Psoas muscle (tissue), 8 donors: ENCODE data around the gene RNASE11. TPM values are rescaled to one million over a fixed set of nuclear protein-coding genes. Genes with fewer than 3 reads are reported as not detected.
"Not testable (repeated sequence)": the region's sequence is repeated elsewhere in the genome, so short reads cannot be mapped to it uniquely, and the experiment has no call there.

Source experiments
- ATAC-seq, 4 donors: fragments of 200-7000 bp; cut with Tn5 transposase; one replicate each; pipeline ENCODE4 v1.9.1; 2020; ENCODE audit warnings: moderate library complexity in 3 of 4, mild to moderate bottlenecking in 2 of 4
- DNase-seq, 2 donors: peaks; one replicate each; pipeline ENCODE4 v3.0.0-alpha.2; 2020
- H3K27ac ChIP-seq: fragments of 200-600 bp; one replicate; pipeline ENCODE4 v1.8.0; 2022
- H3K27me3 ChIP-seq, 3 donors: fragments of 200-600 bp in 1 of 3; one replicate each; pipeline versions ENCODE4 v1.6.1 to v1.8.0; 2013 to 2022; ENCODE audit warnings: low read length in 2 of 3, mild to moderate bottlenecking in 2 of 3, moderate library complexity in 1 of 3; ENCODE audit not compliant: insufficient read depth in 3 of 3
- H3K36me3 ChIP-seq, 2 donors: fragments of 200-600 bp in 1 of 2; one replicate each; pipeline versions ENCODE4 v1.6.1 to v1.8.0; 2013 to 2022; ENCODE audit warnings: low read depth in 1 of 2, mild to moderate bottlenecking in 1 of 2, moderate library complexity in 1 of 2; ENCODE audit not compliant: insufficient read depth in 1 of 2
- H3K4me1 ChIP-seq: fragments of 200-600 bp; one replicate; pipeline ENCODE4 v1.8.0; 2022
- H3K4me3 ChIP-seq: fragments of 200-600 bp; one replicate; pipeline ENCODE4 v1.8.0; 2022; ENCODE audit warnings: mild to moderate bottlenecking
- H3K9me3 ChIP-seq: fragments of 200-600 bp; one replicate; pipeline ENCODE4 v1.8.0; 2022
- CTCF ChIP-seq: fragments of 200-600 bp; IDR thresholded peaks from one replicate; pipeline ENCODE4 v1.8.0; 2022; ENCODE audit warnings: antibody characterized with exemption
- WGBS, 3 donors: extraction: QIAGEN DNeasy Blood & Tissue Kit; methylation state at CpG; one replicate each; pipeline versions ENCODE4 v1.1.6 to v1.1.7; 2013; 5-methylcytosine and 5-hydroxymethylcytosine counted together
- intact Hi-C, 2 donors: fragments of 100-400 bp; cut with DNase I; formaldehyde crosslinking; loops; one replicate each; pipeline versions ENCODE4 v1.11.0 to v1.14.2; 2022
- polyA plus RNA-seq, 3 donors: library from polyadenylated mRNA; stranded (reverse); fragments of 200-250 nt; gene quantifications; one replicate each; pipeline ENCODE4 v1.2.3, GENCODE V29; 2013
- total RNA-seq, 4 donors: library from RNA; stranded (reverse); fragmentation: NEBNext Ultra II Directional in 2 of 4; extraction: Animal tissue kit (Norgen Biotek cat#: 25700) in 2 of 4; gene quantifications; one replicate each; pipeline versions ENCODE4 v1.2.1 to v1.2.4, GENCODE V29; 2021 to 2023
- donor health status: healthy with polysubstance abuse.
- donor health status: DM: no; HTN: no; CAD: no; lungs with moderate emphysema.
- donor health status: Bipolar disorder and iron deficiency.
- donor health status: healthy.
- donor health status: DM: yes; HTN: yes; CAD: no.
- donor health status: DM: no; HTN: no; CAD: no.
- donor health status: DM: no; HTN: no; CAD: no.
- donor health status: DM: yes; HTN: yes; CAD: no.

Gene RNASE11
- total and polyA plus RNA-seq, 7 donors: not detected

- Histone ChIP-seq H3K4me3 (no peak overlapping the region), H3K27ac (no peak overlapping the region), H3K36me3 (no peaks in the 10 kb centered on the region), H3K4me1 (peaks cover 17% of the 10 kb centered on the region), H3K9me3 (no peaks in the 10 kb centered on the region), H3K27me3 (peaks cover 0 to 25% (median 11%) of the 10 kb centered on the region in 3 donors)
- DNase-seq (no peak), ATAC-seq (no peak)
- TF ChIP-seq CTCF: no peak
- intact Hi-C loops: no loop called here
- WGBS, 3 donors: 75 to 86% (median 80%) methylated on average over 2 of the region's 2 CpGs
Observed at GRCh38 chr14:20620798-20621478, 33.1 kb upstream of the RNASE11 start.

GRCh38 chr14:20619688-20620087, 31.9 kb upstream of the RNASE11 start:
- intact Hi-C loops: loop anchor here in 1 of 2 donors (10.0 kb wide), 1 partner anchor 355 kb away; no protein-coding TSS in a partner anchor
- not testable (repeated sequence) for ATAC-seq, DNase-seq, H3K27ac ChIP-seq, H3K4me3 ChIP-seq, H3K36me3 ChIP-seq, H3K9me3 ChIP-seq
- 86 to 88% (median 88%) methylated on average over 6 of the region's 6 CpGs for WGBS, 3 donors
- peaks cover 13% of the 10 kb centered on the region for H3K4me1 ChIP-seq
- H3K27me3 ChIP-seq: peaks cover 0 to 24% (median 10%) of the 10 kb centered on the region in 3 donors

GRCh38 chr14:20618271-20618749, 30.5 kb upstream of the RNASE11 start:
- DNase-seq: no peak
- Histone ChIP-seq H3K36me3 (no peaks in the 10 kb centered on the region), H3K9me3 (no peaks in the 10 kb centered on the region), H3K27ac (no peak overlapping the region), H3K4me1 (peaks cover 4% of the 10 kb centered on the region), H3K4me3 (no peak overlapping the region), H3K27me3 (peaks cover 0 to 15% (median 7%) of the 10 kb centered on the region in 3 donors)
- 56 to 68% (median 66%) methylated on average over 4 of the region's 4 CpGs for WGBS, 3 donors
- no peak for ATAC-seq
- intact Hi-C loops: loop anchor here in 1 of 2 donors (10.0 kb wide), 1 partner anchor 356 kb away; no protein-coding TSS in a partner anchor
- no peak for TF ChIP-seq CTCF

- ATAC-seq (no peak), DNase-seq (no peak)
- H3K4me1 ChIP-seq: peaks cover 6% of the 10 kb centered on the region
- 77 to 82% (median 80%) methylated on average over 12 of the region's 12 CpGs for WGBS, 3 donors
- no peaks in the 10 kb centered on the region for H3K9me3 ChIP-seq
- no peak overlapping the region for H3K27ac ChIP-seq
- H3K4me3 ChIP-seq: no peak overlapping the region
- TF ChIP-seq CTCF: no peak
- intact Hi-C loops: loop anchor here in 1 of 2 donors (10.0 kb wide), 1 partner anchor 357 kb away; no protein-coding TSS in a partner anchor
- peaks cover 0 to 8% (median 0%) of the 10 kb centered on the region in 3 donors for H3K27me3 ChIP-seq
- H3K36me3 ChIP-seq: no peaks in the 10 kb centered on the region
Observed at GRCh38 chr14:20617138-20618003, 29.6 kb upstream of the RNASE11 start.

- DNase-seq (no peak), ATAC-seq (no peak)
- H3K27ac ChIP-seq: no peak overlapping the region
- H3K4me1 ChIP-seq: peaks cover 20% of the 10 kb centered on the region
- WGBS, 3 donors: 79 to 92% (median 87%) methylated on average over 5 of the region's 5 CpGs
- no peaks in the 10 kb centered on the region for H3K36me3 ChIP-seq
- no peaks in the 10 kb centered on the region for H3K27me3 ChIP-seq
- intact Hi-C loops: loop anchor here in 1 of 2 donors (10.0 kb wide), 1 partner anchor 359 kb away; no protein-coding TSS in a partner anchor
- no peak overlapping the region for H3K4me3 ChIP-seq
- H3K9me3 ChIP-seq: no peaks in the 10 kb centered on the region
- TF ChIP-seq CTCF: no peak
Observed at GRCh38 chr14:20615996-20616395, 28.2 kb upstream of the RNASE11 start.
